Natural killer cell (primary cell): ENCODE measurements around the gene AUTS2. TPM values are rescaled to one million over a fixed set of nuclear protein-coding genes. Genes with fewer than 3 reads are reported as not detected.
A peak's percentile ranks its signal among the peaks of the same experiment; 100 is the strongest.

ENCODE experiments used
- ATAC-seq, 3 donors: fragments of 150-1000 bp in 2 of 3; fragments of 200-7000 bp in 1 of 3; cut with Tn5 transposase; 1 replicate in 1 of 3; 2 replicates in 2 of 3; pipeline ENCODE4 v1.10.0; 2021; ENCODE audit warnings: mild to moderate bottlenecking in 2 of 3, moderate library complexity in 2 of 3
- DNase-seq, 2 donors: peaks; one replicate each; pipeline versions ENCODE4 v3.0.0 to v3.0.0-alpha.2; 2013 to 2021; ENCODE audit warnings: mixed read lengths in 1 of 2
- H3K27ac ChIP-seq: one replicate; pipeline ENCODE4 v1.5.1; 2013; ENCODE audit warnings: mild to moderate bottlenecking, low read length
- H3K27me3 ChIP-seq: one replicate; pipeline ENCODE4 v1.6.1; 2013; ENCODE audit warnings: low read length; ENCODE audit not compliant: control insufficient read depth, insufficient read depth
- H3K36me3 ChIP-seq: one replicate; pipeline ENCODE4 v1.6.1; 2013; ENCODE audit warnings: low read length; ENCODE audit not compliant: control insufficient read depth, insufficient read depth
- H3K4me1 ChIP-seq: one replicate; pipeline ENCODE4 v1.6.1; 2013; ENCODE audit warnings: low read length; ENCODE audit not compliant: control insufficient read depth, insufficient read depth
- H3K4me3 ChIP-seq: one replicate; pipeline ENCODE4 v1.5.1; 2013; ENCODE audit warnings: low read length
- H3K9me3 ChIP-seq: one replicate; pipeline ENCODE4 v1.6.1; 2013; ENCODE audit warnings: low read length; ENCODE audit not compliant: control insufficient read depth, insufficient read depth
- H3K27ac Mint-ChIP-seq, 2 donors: one replicate each; pipeline ENCODE4 v1.8.0; 2022; ENCODE audit warnings: mild to moderate bottlenecking in 2 of 2, mixed read lengths in 2 of 2, moderate library complexity in 1 of 2
- H3K27me3 Mint-ChIP-seq, 2 donors: one replicate each; pipeline ENCODE4 v1.8.0; 2022; ENCODE audit warnings: low read depth in 2 of 2, mixed read lengths in 2 of 2
- H3K36me3 Mint-ChIP-seq: one replicate; pipeline ENCODE4 v1.8.0; 2022; ENCODE audit warnings: mixed read lengths
- H3K4me1 Mint-ChIP-seq, 2 donors: one replicate each; pipeline ENCODE4 v1.8.0; 2022; ENCODE audit warnings: mixed read lengths in 2 of 2
- H3K4me3 Mint-ChIP-seq: one replicate; pipeline ENCODE4 v1.8.0; 2022; ENCODE audit warnings: mild to moderate bottlenecking, moderate library complexity, mixed read lengths
- H3K9me3 Mint-ChIP-seq, 2 donors: one replicate each; pipeline ENCODE4 v1.8.0; 2022; ENCODE audit warnings: mixed read lengths in 2 of 2
- WGBS: methylation state at CpG from one replicate; pipeline ENCODE4 v1.1.7; 2013; ENCODE audit warnings: missing lambda C conversion rate; ENCODE audit not compliant: insufficient coverage; 5-methylcytosine and 5-hydroxymethylcytosine counted together
- intact Hi-C: fragments of 100-400 bp; cut with micrococcal nuclease; formaldehyde crosslinking; loops from one replicate; pipeline ENCODE4 v1.14.2; 2022
- total RNA-seq, 4 donors: library from RNA; stranded (reverse); fragments of 120-200 nt in 1 of 4; gene quantifications; one replicate each; pipeline versions ENCODE4 v1.2.3 to v1.2.4, GENCODE V29; 2013 to 2022
- TF ChIP-seq, protein P1 (sequence below): fragments of 200-600 bp; IDR thresholded peaks from one replicate; pipeline ENCODE4 v1.8.0; 2022; ENCODE audit warnings: antibody characterized with exemption

The AUTS2 gene
- total RNA-seq, 3 donors from 2014 or later (not counting 1 experiment from before 2014, with no cell fraction given): 147 to 197 (median 155) TPM

DNA sequence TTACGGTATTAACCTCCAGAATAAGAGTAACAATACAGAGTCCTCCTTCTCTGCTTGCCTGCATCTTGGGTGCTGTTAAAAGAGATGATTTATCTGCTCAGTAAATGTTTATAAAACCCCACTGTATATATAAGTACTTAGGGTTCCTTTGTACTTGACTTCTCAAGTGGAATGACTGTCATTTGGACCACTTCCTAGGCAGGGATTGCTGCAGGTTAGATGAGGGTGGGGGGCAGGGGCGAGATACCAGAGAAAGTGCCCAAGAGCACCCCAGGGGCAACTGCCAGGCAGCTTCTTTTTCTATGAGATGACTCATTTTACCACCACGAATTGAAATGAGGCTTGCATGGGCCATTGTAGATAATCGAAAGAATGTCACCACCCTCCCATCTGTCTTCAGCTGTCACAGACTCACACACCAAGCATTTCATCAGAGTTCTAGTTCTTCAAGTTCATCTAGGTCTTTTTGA lies 1111.8 kb downstream of the AUTS2 start:
- DNase-seq (no peak), ATAC-seq (peak in 2 of 3 donors; percentile 24 to 52)
- Mint-ChIP-seq H3K27ac (peak overlapping the region; percentile 32 to 69), H3K9me3 (no peaks in the 10 kb centered on the region), H3K4me1 (peaks cover 84 to 87% of the 10 kb centered on the region in 2 donors), H3K4me3 (peak overlapping the region; percentile 0), H3K36me3 (no peaks in the 10 kb centered on the region), H3K27me3 (no peaks in the 10 kb centered on the region)
- TF ChIP-seq, protein P1, sequence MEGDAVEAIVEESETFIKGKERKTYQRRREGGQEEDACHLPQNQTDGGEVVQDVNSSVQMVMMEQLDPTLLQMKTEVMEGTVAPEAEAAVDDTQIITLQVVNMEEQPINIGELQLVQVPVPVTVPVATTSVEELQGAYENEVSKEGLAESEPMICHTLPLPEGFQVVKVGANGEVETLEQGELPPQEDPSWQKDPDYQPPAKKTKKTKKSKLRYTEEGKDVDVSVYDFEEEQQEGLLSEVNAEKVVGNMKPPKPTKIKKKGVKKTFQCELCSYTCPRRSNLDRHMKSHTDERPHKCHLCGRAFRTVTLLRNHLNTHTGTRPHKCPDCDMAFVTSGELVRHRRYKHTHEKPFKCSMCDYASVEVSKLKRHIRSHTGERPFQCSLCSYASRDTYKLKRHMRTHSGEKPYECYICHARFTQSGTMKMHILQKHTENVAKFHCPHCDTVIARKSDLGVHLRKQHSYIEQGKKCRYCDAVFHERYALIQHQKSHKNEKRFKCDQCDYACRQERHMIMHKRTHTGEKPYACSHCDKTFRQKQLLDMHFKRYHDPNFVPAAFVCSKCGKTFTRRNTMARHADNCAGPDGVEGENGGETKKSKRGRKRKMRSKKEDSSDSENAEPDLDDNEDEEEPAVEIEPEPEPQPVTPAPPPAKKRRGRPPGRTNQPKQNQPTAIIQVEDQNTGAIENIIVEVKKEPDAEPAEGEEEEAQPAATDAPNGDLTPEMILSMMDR: no peak
- Histone ChIP-seq H3K4me3 (no peak overlapping the region), H3K4me1 (peaks cover 12% of the 10 kb centered on the region), H3K36me3 (no peaks in the 10 kb centered on the region), H3K27ac (no peak overlapping the region), H3K27me3 (no peaks in the 10 kb centered on the region), H3K9me3 (no peaks in the 10 kb centered on the region)
- WGBS: 49% methylated on average over 3 of the region's 4 CpGs
- intact Hi-C loops: no loop called here

DNA sequence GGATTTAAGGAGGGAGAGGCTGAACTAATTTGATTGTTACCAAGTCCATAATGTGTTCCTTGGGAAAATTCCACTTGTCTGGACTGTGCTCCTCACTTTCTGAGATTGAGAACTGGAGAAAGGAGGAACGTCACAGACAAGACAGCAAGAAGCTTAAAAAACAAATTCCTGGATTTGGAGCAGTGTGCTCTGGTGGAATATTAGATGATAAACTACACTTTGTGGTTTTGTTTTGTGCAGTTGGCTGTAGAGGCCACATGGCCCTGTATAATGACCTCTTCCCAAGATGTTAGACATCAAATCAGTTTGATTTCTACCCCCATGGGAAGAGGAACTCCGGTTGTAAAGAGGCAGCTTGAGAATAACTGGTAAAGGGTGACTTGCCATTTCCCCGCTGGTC lies 1112.4 kb downstream of the AUTS2 start:
- Mint-ChIP-seq H3K9me3 (no peaks in the 10 kb centered on the region), H3K4me1 (peaks cover 85 to 89% of the 10 kb centered on the region in 2 donors), H3K27me3 (no peaks in the 10 kb centered on the region), H3K27ac (peak overlapping the region; percentile 32 to 69), H3K36me3 (no peaks in the 10 kb centered on the region), H3K4me3 (peak overlapping the region; percentile 0)
- H3K27me3 ChIP-seq: no peaks in the 10 kb centered on the region
- no peak for ATAC-seq
- 93% methylated on average over 2 of the region's 3 CpGs for WGBS
- H3K4me3 ChIP-seq: no peak overlapping the region
- H3K4me1 ChIP-seq: peaks cover 15% of the 10 kb centered on the region
- DNase-seq: no peak
- H3K27ac ChIP-seq: no peak overlapping the region
- H3K36me3 ChIP-seq: no peaks in the 10 kb centered on the region
- H3K9me3 ChIP-seq: no peaks in the 10 kb centered on the region
- TF ChIP-seq, protein P1: no peak
- intact Hi-C loops: no loop called here

DNA sequence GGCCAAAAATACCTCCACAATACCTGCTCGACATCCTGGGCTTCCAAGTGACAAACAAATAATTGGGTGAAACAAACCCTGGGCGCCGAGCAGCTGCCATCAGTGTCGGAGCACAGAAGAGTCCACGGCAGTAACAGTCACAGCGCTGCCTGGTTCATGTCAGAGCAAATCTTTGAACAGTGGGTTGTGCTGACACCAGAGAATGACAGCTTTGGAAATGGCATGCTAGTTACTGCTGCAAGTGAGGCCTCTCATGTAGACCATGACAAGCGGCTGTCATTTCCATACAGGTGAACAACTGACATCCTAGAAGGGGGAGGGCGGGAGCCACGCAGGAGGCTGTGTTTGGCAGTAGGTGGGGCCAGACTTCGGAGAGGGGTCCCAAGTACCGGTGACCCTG lies 1113.2 kb downstream of the AUTS2 start:
- Histone ChIP-seq H3K36me3 (no peaks in the 10 kb centered on the region), H3K27ac (no peak overlapping the region), H3K27me3 (no peaks in the 10 kb centered on the region), H3K4me1 (peaks cover 16% of the 10 kb centered on the region), H3K9me3 (no peaks in the 10 kb centered on the region), H3K4me3 (no peak overlapping the region)
- TF ChIP-seq, protein P1: no peak
- 96% methylated on average over 10 of the region's 11 CpGs for WGBS
- Mint-ChIP-seq H3K4me1 (peaks cover 84 to 86% of the 10 kb centered on the region in 2 donors), H3K36me3 (no peaks in the 10 kb centered on the region), H3K9me3 (no peaks in the 10 kb centered on the region), H3K27ac (peak overlapping the region; percentile 32 to 69), H3K4me3 (no peak overlapping the region), H3K27me3 (no peaks in the 10 kb centered on the region)
- intact Hi-C loops: no loop called here
- DNase-seq: no peak
- ATAC-seq: no peak

DNA sequence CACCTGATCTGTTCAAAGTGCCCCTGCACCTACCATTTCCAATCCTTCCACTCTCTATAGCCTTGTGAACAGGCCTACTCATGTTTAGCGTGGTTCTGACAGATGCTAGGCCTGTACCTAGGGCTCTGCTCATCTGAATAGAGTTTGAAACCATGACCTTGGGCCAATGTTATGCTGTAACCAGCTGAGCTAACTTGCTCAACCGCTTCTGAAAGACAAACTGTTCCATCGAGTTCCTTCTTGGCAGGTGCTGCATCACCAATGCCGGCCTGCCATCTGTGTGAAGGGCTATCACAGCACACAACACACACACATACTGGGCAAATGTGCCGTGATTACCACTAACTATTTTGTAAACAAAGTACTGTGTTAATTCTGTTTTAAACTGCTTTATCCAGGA lies 1114.7 kb downstream of the AUTS2 start:
- Histone ChIP-seq H3K27ac (no peak overlapping the region), H3K4me3 (no peak overlapping the region), H3K27me3 (no peaks in the 10 kb centered on the region), H3K4me1 (peaks cover 26% of the 10 kb centered on the region), H3K36me3 (no peaks in the 10 kb centered on the region), H3K9me3 (no peaks in the 10 kb centered on the region)
- H3K27me3 Mint-ChIP-seq: no peaks in the 10 kb centered on the region
- peaks cover 82 to 86% of the 10 kb centered on the region in 2 donors for H3K4me1 Mint-ChIP-seq
- 85% methylated on average over 4 of the region's 5 CpGs for whole genome bisulfite sequencing
- no peak overlapping the region for H3K4me3 Mint-ChIP-seq
- H3K27ac Mint-ChIP-seq: peak overlapping the region; percentile 43 to 58
- ATAC-seq (no peak), DNase-seq (no peak)
- H3K9me3 Mint-ChIP-seq: no peaks in the 10 kb centered on the region
- H3K36me3 Mint-ChIP-seq: no peaks in the 10 kb centered on the region
- intact Hi-C loops: no loop called here
- TF ChIP-seq, protein P1: no peak
